SK-N-MC (cell line): Measurements from ENCODE around the gene ARHGAP28.

Experiments
- EZH2 ChIP-seq: fragments of 200-600 bp; sonication (generic); IDR thresholded peaks from one replicate; pipeline ENCODE4 v1.6.1; 2017; ENCODE audit warnings: antibody characterized with exemption
- POLR2AphosphoS5 ChIP-seq: IDR thresholded peaks from 2 replicates; pipeline ENCODE4 v1.6.1; 2012; ENCODE audit warnings: mild to moderate bottlenecking, low read depth, low read length, borderline replicate concordance

DNA sequence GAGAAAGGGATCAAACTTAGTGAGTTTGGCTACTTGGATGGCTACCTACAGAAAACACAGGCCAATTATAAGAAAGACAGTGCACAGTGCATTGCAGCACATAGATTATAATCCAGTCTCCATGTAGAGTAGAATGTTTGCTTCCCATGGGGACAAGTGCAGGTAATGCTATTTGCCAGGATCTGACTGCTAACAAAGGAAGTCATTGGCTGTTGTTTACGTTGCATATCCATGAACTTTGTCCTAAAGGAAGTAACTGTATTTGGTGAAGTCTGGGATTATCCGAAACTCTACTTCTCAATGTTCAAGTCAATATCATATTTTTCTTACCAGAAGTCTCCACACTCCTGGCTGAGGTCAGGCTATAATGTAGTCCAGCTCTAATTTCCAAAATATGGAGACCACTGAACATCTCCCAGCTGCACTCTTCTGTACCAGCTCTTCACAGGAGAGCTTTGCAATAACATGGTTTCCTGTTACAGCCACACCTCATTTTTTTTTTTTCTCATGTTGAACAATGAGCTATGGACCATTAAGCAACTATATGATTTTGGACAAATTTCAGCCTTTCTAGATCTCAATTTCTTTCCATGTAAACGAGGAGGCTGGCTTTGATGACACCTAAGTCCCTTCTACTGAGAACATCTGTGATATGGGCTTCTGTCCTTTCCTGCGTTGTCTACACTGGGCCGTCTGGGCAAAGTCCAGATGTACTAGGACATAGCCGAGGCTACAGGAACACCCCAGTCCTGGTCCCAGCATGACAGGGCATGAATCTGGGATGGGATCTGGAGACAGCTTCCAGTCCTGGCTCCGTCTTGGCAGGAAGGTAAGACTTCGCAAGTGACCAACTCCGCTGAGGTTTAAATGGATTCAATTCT, 233.3 kb downstream of the ARHGAP28 start:
- no peak for TF ChIP-seq EZH2
- TF ChIP-seq POLR2AphosphoS5: no peak
